Ectodermal cell (in vitro differentiated cells): ENCODE results near the gene FUT2.
"Not testable (repeated sequence)": the region's sequence is repeated elsewhere in the genome, so short reads cannot be mapped to it uniquely, and the experiment has no call there.

Experiments used
- H3K27ac ChIP-seq: 2 replicates; pipeline ENCODE4 v1.7.0; 2013; ENCODE audit warnings: mild to moderate bottlenecking, low read depth, low read length; ENCODE audit not compliant: insufficient read depth, poor library complexity, severe bottlenecking
- H3K27me3 ChIP-seq: 2 replicates; pipeline ENCODE4 v1.7.0; 2013; ENCODE audit warnings: mild to moderate bottlenecking, low read length; ENCODE audit not compliant: insufficient read depth, control insufficient read depth, poor library complexity, severe bottlenecking
- H3K36me3 ChIP-seq: one replicate; pipeline ENCODE4 v1.7.0; 2013; ENCODE audit warnings: low read length; ENCODE audit not compliant: control insufficient read depth, insufficient read depth
- H3K4me1 ChIP-seq: one replicate; pipeline ENCODE4 v1.7.0; 2013; ENCODE audit warnings: low read length; ENCODE audit not compliant: control insufficient read depth, insufficient read depth
- H3K4me3 ChIP-seq: 2 replicates; pipeline ENCODE4 v1.7.0; 2013; ENCODE audit warnings: low read depth, low read length, control low read depth; ENCODE audit not compliant: insufficient read depth
- H3K9me3 ChIP-seq: 2 replicates; pipeline ENCODE4 v1.7.0; 2013; ENCODE audit warnings: mild to moderate bottlenecking, low read length, moderate library complexity; ENCODE audit not compliant: control insufficient read depth
- WGBS, 2 experiments: methylation state at CpG; one replicate each; pipeline ENCODE4 v1.1.7; 2013; ENCODE audit warnings: missing lambda C conversion rate in 2 of 2; 5-methylcytosine and 5-hydroxymethylcytosine counted together

The FUT2 gene

GRCh38 chr19:48680006-48680405 is 15.8 kb upstream of the FUT2 start:
- 96% methylated on average over 18 of the region's 19 CpGs for WGBS, 2 experiments
- H3K4me3 ChIP-seq, H3K4me1 ChIP-seq, H3K27me3 ChIP-seq, H3K9me3 ChIP-seq, H3K36me3 ChIP-seq, H3K27ac ChIP-seq: not testable (repeated sequence)

- Histone ChIP-seq H3K4me3 (no peak overlapping the region), H3K36me3 (no peaks in the 10 kb centered on the region), H3K27ac (no peak overlapping the region), H3K27me3 (no peaks in the 10 kb centered on the region), H3K4me1 (no peaks in the 10 kb centered on the region), H3K9me3 (no peaks in the 10 kb centered on the region)
- WGBS, 2 experiments: 95% methylated on average over 45 of the region's 45 CpGs
These were observed 15.2 kb upstream of the FUT2 start for GRCh38 chr19:48680436-48681126.

- Histone ChIP-seq H3K9me3 (no peaks in the 10 kb centered on the region), H3K4me3 (no peak overlapping the region), H3K4me1 (no peaks in the 10 kb centered on the region), H3K27me3 (no peaks in the 10 kb centered on the region), H3K36me3 (no peaks in the 10 kb centered on the region), H3K27ac (no peak overlapping the region)
- 91% methylated on average over 7 of the region's 7 CpGs for WGBS, 2 experiments
These were observed 14.7 kb upstream of the FUT2 start for GRCh38 chr19:48681127-48681470.

- Histone ChIP-seq H3K27me3 (no peaks in the 10 kb centered on the region), H3K4me1 (no peaks in the 10 kb centered on the region), H3K27ac (no peak overlapping the region), H3K9me3 (no peaks in the 10 kb centered on the region), H3K36me3 (no peaks in the 10 kb centered on the region), H3K4me3 (no peak overlapping the region)
- 94 to 96% methylated on average over 11 of the region's 11 CpGs for WGBS, 2 experiments
These were observed 12.4 kb upstream of the FUT2 start for GRCh38 chr19:48683349-48683748.

- 88 to 91% methylated on average over 9 of the region's 9 CpGs for WGBS, 2 experiments
- Histone ChIP-seq H3K4me3 (no peak overlapping the region), H3K9me3 (no peaks in the 10 kb centered on the region), H3K27ac (no peak overlapping the region), H3K27me3 (no peaks in the 10 kb centered on the region), H3K4me1 (no peaks in the 10 kb centered on the region), H3K36me3 (no peaks in the 10 kb centered on the region)
These were observed 10.2 kb upstream of the FUT2 start for GRCh38 chr19:48685583-48685982.

GRCh38 chr19:48686088-48686487 is 9.7 kb upstream of the FUT2 start:
- WGBS, 2 experiments: 82 to 83% methylated on average over 3 of the region's 3 CpGs
- H3K27me3 ChIP-seq: no peaks in the 10 kb centered on the region
- H3K4me3 ChIP-seq: no peak overlapping the region
- no peaks in the 10 kb centered on the region for H3K36me3 ChIP-seq
- no peaks in the 10 kb centered on the region for H3K4me1 ChIP-seq
- H3K27ac ChIP-seq: no peak overlapping the region
- H3K9me3 ChIP-seq: no peaks in the 10 kb centered on the region

- not testable (repeated sequence) for H3K4me1 ChIP-seq, H3K27ac ChIP-seq, H3K36me3 ChIP-seq, H3K27me3 ChIP-seq, H3K4me3 ChIP-seq, H3K9me3 ChIP-seq
- 90 to 96% methylated on average over 7 of the region's 7 CpGs for WGBS, 2 experiments
These were observed 9.1 kb upstream of the FUT2 start for GRCh38 chr19:48686637-48687036.

GRCh38 chr19:48687776-48688175 is 8.0 kb upstream of the FUT2 start:
- no peak overlapping the region for H3K4me3 ChIP-seq
- H3K4me1 ChIP-seq: no peaks in the 10 kb centered on the region
- H3K27me3 ChIP-seq: no peaks in the 10 kb centered on the region
- H3K36me3 ChIP-seq: no peaks in the 10 kb centered on the region
- H3K9me3 ChIP-seq: no peaks in the 10 kb centered on the region
- 86% methylated on average over 3 of the region's 3 CpGs for WGBS, 2 experiments
- no peak overlapping the region for H3K27ac ChIP-seq

- H3K36me3 ChIP-seq: no peaks in the 10 kb centered on the region
- no peaks in the 10 kb centered on the region for H3K27me3 ChIP-seq
- no peak overlapping the region for H3K27ac ChIP-seq
- H3K4me1 ChIP-seq: no peaks in the 10 kb centered on the region
- no peaks in the 10 kb centered on the region for H3K9me3 ChIP-seq
- no peak overlapping the region for H3K4me3 ChIP-seq
- 92 to 93% methylated on average over 7 of the region's 7 CpGs for WGBS, 2 experiments
These were observed 6.3 kb upstream of the FUT2 start for GRCh38 chr19:48689449-48689848.

- H3K27ac ChIP-seq, H3K36me3 ChIP-seq, H3K4me1 ChIP-seq, H3K9me3 ChIP-seq, H3K4me3 ChIP-seq: not testable (repeated sequence)
- 91% methylated on average over 9 of the region's 9 CpGs for WGBS, 2 experiments
- H3K27me3 ChIP-seq: peaks cover 23% of the 10 kb centered on the region
These were observed 2.1 kb upstream of the FUT2 start for GRCh38 chr19:48693629-48694028.
